HepG2 (cell line): ENCODE data around the gene C1S. TPM values are rescaled to one million over a fixed set of nuclear protein-coding genes. Genes with fewer than 3 reads are reported as not detected.

Source experiments
- CEBPB ChIP-seq: IDR thresholded peaks from 2 replicates; pipeline ENCODE4 v1.6.1; 2011; ENCODE audit warnings: low read depth, low read length, improper control_type of control experiment, borderline replicate concordance
- NAIF1 ChIP-seq: sonication (generic); formaldehyde crosslinking; IDR thresholded peaks from 2 replicates; pipeline ENCODE4 v1.5.0; 2020; ENCODE audit warnings: mild to moderate bottlenecking, missing genetic modification reagents, borderline replicate concordance
- NFKBIZ ChIP-seq: IDR thresholded peaks from 2 replicates; pipeline ENCODE4 v1.6.1; 2018; ENCODE audit warnings: missing genetic modification reagents, missing compliant biosample characterization
- POGZ ChIP-seq: sonication (generic); formaldehyde crosslinking; IDR thresholded peaks from 2 replicates; pipeline ENCODE4 v1.4.0; 2020; ENCODE audit warnings: mild to moderate bottlenecking, missing genetic modification reagents
- PTBP1 ChIP-seq: fragments of 200-400 bp; formaldehyde crosslinking; IDR thresholded peaks from 2 replicates; pipeline ENCODE4 v1.6.1; 2018; ENCODE audit warnings: low read length, low read depth; ENCODE audit not compliant: poor library complexity, severe bottlenecking
- RXRB ChIP-seq: IDR thresholded peaks from 2 replicates; pipeline ENCODE4 v1.6.1; 2016; ENCODE audit warnings: borderline replicate concordance, missing genetic modification reagents, missing compliant biosample characterization
- SETDB1 ChIP-seq: sonication (generic); formaldehyde crosslinking; IDR thresholded peaks from 2 replicates; pipeline ENCODE4 v1.5.1; 2020; ENCODE audit warnings: missing genetic modification reagents, mild to moderate bottlenecking, borderline replicate concordance
- SIX1 ChIP-seq: sonication (generic); formaldehyde crosslinking; IDR thresholded peaks from 2 replicates; pipeline ENCODE4 v1.4.0; 2020; ENCODE audit warnings: missing genetic modification reagents, borderline replicate concordance
- SOX6 ChIP-seq, 2 experiments: fragments of 450-650 bp in 1 of 2; sonication (generic) in 1 of 2; formaldehyde crosslinking in 1 of 2; IDR thresholded peaks; 2 replicates each; pipeline versions ENCODE4 v1.4.0 to v1.6.1; 2017 to 2020; ENCODE audit warnings: antibody characterized with exemption in 1 of 2, mild to moderate bottlenecking in 1 of 2, missing genetic modification reagents in 1 of 2
- YEATS2 ChIP-seq: sonication (generic); formaldehyde crosslinking; IDR thresholded peaks from 2 replicates; pipeline ENCODE4 v1.4.0; 2020; ENCODE audit warnings: missing genetic modification reagents, borderline replicate concordance
- ZBTB38 ChIP-seq: sonication (generic); formaldehyde crosslinking; IDR thresholded peaks from 2 replicates; pipeline ENCODE4 v1.5.1; 2020; ENCODE audit warnings: mild to moderate bottlenecking, missing genetic modification reagents
- ZNF205 ChIP-seq: IDR thresholded peaks from 2 replicates; pipeline ENCODE4 v1.6.1; 2018; ENCODE audit warnings: missing biosample characterization, missing genetic modification reagents
- ZNF431 ChIP-seq: sonication (generic); formaldehyde crosslinking; IDR thresholded peaks from 2 replicates; pipeline ENCODE4 v1.9.0; 2022; ENCODE audit warnings: missing genetic modification reagents, low read depth, mild to moderate bottlenecking, borderline replicate concordance
- ZNF501 ChIP-seq: sonication (generic); formaldehyde crosslinking; IDR thresholded peaks from 2 replicates; pipeline ENCODE4 v1.5.1; 2020; ENCODE audit warnings: mild to moderate bottlenecking, moderate library complexity, missing genetic modification reagents
- ZNF7 ChIP-seq: IDR thresholded peaks from 2 replicates; pipeline ENCODE4 v1.6.1; 2016; ENCODE audit warnings: missing biosample characterization, missing genetic modification reagents
- ZNF883 ChIP-seq: sonication (generic); formaldehyde crosslinking; IDR thresholded peaks from 2 replicates; pipeline ENCODE4 v1.5.1; 2020; ENCODE audit warnings: mild to moderate bottlenecking, missing genetic modification reagents; ENCODE audit errors: not compliant biosample characterization
- ZSCAN30 ChIP-seq: sonication (generic); formaldehyde crosslinking; IDR thresholded peaks from 2 replicates; pipeline ENCODE4 v1.5.0; 2020; ENCODE audit warnings: mild to moderate bottlenecking, missing genetic modification reagents
- polyA plus RNA-seq, 8 experiments: library from polyadenylated mRNA; depleted of rRNA in 3 of 8; stranded (reverse) in 7 of 8; unstranded in 1 of 8; fragments of >200 nt; fragmentation: Illumina TruSeq in 4 of 8; extraction: Trizol in 4 of 8; gene quantifications; 2 replicates each; pipeline versions ENCODE4 v1.2.1 to v1.2.3, GENCODE V29; 2011 to 2016; ENCODE audit warnings: low read depth in 4 of 8, missing spikeins in 1 of 8, mixed read lengths in 1 of 8; ENCODE audit not compliant: insufficient read depth in 1 of 8
- total RNA-seq, 5 experiments: library from RNA; depleted of rRNA; stranded (reverse); fragments of >200 nt; fragmentation: Illumina TruSeq; extraction: Trizol; gene quantifications; 2 replicates each; pipeline ENCODE4 v1.2.3, GENCODE V29; 2016; ENCODE audit warnings: low read depth in 1 of 5
- TF ChIP-seq, protein P1 (sequence below): sonication (generic); formaldehyde crosslinking; IDR thresholded peaks from 2 replicates; pipeline ENCODE4 v1.4.0; 2020; ENCODE audit warnings: missing genetic modification reagents, mild to moderate bottlenecking, borderline replicate concordance
- TF ChIP-seq, protein P2 (sequence below): sonication (generic); formaldehyde crosslinking; IDR thresholded peaks from 2 replicates; pipeline ENCODE4 v1.5.1; 2020; ENCODE audit warnings: mild to moderate bottlenecking, moderate library complexity, missing genetic modification reagents
- TF ChIP-seq, protein P3 (sequence below): sonication (generic); formaldehyde crosslinking; IDR thresholded peaks from 2 replicates; pipeline ENCODE4 v1.8.0; 2022; ENCODE audit warnings: mild to moderate bottlenecking, missing genetic modification reagents, borderline replicate concordance
- TF ChIP-seq, protein P4 (sequence below): sonication (generic); formaldehyde crosslinking; IDR thresholded peaks from 2 replicates; pipeline ENCODE4 v1.8.1; 2023; ENCODE audit warnings: mild to moderate bottlenecking, missing genetic modification reagents, borderline replicate concordance

Gene C1S
- total and polyA plus RNA-seq, 2 of the 13 experiments (the other 11 are each of a cell fraction or from before 2014, with no cell fraction given): 14.5 to 18.2 TPM

DNA sequence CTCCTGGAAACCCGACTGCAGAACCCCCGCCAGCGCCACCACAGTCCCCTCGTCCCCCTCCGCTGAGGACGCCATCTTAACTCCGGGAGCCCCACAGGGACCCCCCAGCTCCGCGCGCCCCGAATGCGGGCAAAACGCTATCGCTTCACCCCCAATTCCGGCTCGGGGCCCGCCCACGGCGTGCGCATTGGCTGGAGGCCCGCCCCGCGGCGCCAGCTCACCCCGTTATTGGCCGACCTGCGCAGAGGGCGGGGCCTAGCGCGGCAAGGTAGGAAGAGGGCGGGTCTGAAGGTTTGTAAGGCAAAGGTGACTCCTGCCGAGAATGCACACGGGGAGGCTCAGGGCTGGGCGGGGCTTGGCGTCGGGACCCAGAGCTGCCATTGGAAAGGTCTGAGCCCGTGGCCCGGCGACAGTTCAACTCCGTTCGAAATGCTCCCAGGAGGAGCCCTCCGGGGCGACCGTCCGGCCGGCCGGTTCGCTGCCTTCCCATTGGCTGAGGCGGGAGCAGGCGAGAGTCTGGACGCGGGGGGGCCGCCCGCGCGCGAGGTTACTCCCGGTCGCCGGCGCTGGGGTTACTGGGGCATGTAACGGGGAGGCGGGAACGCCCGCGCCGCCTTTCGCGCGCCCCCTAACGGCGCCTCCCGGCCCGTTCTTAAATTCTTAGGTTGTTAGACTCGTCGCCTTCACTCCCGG lies 42.0 kb upstream of the C1S start, which contains the start of gene LPCAT3 (continued):
- TF ChIP-seq ZSCAN30 (CRISPR knock-in tag) (no peak), YEATS2 (CRISPR knock-in tag) (peak; percentile 50; the same call in 1 of the 2 replicates), PTBP1 (no peak), ZNF7 (CRISPR knock-in tag) (no peak), ZBTB38 (CRISPR knock-in tag) (no peak), ZNF883 (peak; percentile 86), SETDB1 (CRISPR knock-in tag) (no peak), CEBPB (no peak), NFKBIZ (CRISPR knock-in tag) (0 out of 2 replicates have a peak, but pooled peaks have one; percentile 54), NAIF1 (CRISPR knock-in tag) (no peak; the same call in 1 of the 2 replicates), SIX1 (CRISPR knock-in tag) (no peak), ZNF431 (CRISPR knock-in tag) (peak; percentile 19; the same call in 1 of the 2 replicates), ZNF501 (CRISPR knock-in tag) (peak; percentile 72; the same call in 1 of the 2 replicates), RXRB (CRISPR knock-in tag) (peak; percentile 98), POGZ (CRISPR knock-in tag) (peak; percentile 53; the same call in 1 of the 2 replicates), ZNF205 (CRISPR knock-in tag) (no peak), SOX6 (IDR thresholded peaks at IDR 0.05) (no peak), SOX6 (CRISPR knock-in tag; IDR thresholded peaks at IDR 0.05) (peak; percentile 62)
- TF ChIP-seq, protein P1, sequence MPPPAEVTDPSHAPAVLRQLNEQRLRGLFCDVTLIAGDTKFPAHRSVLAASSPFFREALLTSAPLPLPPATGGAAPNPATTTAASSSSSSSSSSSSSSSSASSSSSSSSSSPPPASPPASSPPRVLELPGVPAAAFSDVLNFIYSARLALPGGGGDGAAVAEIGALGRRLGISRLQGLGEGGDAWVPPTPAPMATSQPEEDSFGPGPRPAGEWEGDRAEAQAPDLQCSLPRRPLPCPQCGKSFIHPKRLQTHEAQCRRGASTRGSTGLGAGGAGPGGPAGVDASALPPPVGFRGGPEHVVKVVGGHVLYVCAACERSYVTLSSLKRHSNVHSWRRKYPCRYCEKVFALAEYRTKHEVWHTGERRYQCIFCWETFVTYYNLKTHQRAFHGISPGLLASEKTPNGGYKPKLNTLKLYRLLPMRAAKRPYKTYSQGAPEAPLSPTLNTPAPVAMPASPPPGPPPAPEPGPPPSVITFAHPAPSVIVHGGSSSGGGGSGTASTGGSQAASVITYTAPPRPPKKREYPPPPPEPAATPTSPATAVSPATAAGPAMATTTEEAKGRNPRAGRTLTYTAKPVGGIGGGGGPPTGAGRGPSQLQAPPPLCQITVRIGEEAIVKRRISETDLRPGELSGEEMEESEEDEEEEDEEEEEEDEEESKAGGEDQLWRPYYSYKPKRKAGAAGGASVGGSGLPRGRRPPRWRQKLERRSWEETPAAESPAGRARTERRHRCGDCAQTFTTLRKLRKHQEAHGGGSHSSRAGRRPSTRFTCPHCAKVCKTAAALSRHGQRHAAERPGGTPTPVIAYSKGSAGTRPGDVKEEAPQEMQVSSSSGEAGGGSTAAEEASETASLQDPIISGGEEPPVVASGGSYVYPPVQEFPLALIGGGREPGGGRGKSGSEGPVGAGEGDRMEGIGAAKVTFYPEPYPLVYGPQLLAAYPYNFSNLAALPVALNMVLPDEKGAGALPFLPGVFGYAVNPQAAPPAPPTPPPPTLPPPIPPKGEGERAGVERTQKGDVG (CRISPR knock-in tag): no peak
- TF ChIP-seq, protein P2, sequence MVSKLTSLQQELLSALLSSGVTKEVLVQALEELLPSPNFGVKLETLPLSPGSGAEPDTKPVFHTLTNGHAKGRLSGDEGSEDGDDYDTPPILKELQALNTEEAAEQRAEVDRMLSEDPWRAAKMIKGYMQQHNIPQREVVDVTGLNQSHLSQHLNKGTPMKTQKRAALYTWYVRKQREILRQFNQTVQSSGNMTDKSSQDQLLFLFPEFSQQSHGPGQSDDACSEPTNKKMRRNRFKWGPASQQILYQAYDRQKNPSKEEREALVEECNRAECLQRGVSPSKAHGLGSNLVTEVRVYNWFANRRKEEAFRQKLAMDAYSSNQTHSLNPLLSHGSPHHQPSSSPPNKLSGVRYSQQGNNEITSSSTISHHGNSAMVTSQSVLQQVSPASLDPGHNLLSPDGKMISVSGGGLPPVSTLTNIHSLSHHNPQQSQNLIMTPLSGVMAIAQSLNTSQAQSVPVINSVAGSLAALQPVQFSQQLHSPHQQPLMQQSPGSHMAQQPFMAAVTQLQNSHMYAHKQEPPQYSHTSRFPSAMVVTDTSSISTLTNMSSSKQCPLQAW: peak; percentile 40; the same call in 1 of the 2 replicates
- TF ChIP-seq, protein P3, sequence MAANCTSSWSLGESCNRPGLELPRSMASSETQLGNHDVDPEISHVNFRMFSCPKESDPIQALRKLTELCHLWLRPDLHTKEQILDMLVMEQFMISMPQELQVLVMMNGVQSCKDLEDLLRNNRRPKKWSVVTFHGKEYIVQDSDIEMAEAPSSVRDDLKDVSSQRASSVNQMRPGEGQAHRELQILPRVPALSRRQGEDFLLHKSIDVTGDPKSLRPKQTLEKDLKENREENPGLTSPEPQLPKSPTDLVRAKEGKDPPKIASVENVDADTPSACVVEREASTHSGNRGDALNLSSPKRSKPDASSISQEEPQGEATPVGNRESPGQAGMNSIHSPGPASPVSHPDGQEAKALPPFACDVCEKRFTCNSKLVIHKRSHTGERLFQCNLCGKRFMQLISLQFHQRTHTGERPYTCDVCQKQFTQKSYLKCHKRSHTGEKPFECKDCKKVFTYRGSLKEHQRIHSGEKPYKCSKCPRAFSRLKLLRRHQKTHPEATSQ: no peak
- TF ChIP-seq, protein P4, sequence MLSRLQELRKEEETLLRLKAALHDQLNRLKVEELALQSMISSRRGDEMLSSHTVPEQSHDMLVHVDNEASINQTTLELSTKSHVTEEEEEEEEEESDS: no peak
